Stimulated activated CD8-positive, alpha-beta memory T cell treated with anti-CD3 and anti-CD28 coated beads, Interleukin-12 subunit alpha, Interleukin-12 subunit beta, amount 100 ng/mL, for 1 hour (primary cell): Measurements from ENCODE around the gene ATXN1.

Source experiments
- DNase-seq: peaks from one replicate; pipeline ENCODE4 v3.0.0-alpha.2; 2020; ENCODE audit warnings: low read depth

ATXN1 gene

DNA sequence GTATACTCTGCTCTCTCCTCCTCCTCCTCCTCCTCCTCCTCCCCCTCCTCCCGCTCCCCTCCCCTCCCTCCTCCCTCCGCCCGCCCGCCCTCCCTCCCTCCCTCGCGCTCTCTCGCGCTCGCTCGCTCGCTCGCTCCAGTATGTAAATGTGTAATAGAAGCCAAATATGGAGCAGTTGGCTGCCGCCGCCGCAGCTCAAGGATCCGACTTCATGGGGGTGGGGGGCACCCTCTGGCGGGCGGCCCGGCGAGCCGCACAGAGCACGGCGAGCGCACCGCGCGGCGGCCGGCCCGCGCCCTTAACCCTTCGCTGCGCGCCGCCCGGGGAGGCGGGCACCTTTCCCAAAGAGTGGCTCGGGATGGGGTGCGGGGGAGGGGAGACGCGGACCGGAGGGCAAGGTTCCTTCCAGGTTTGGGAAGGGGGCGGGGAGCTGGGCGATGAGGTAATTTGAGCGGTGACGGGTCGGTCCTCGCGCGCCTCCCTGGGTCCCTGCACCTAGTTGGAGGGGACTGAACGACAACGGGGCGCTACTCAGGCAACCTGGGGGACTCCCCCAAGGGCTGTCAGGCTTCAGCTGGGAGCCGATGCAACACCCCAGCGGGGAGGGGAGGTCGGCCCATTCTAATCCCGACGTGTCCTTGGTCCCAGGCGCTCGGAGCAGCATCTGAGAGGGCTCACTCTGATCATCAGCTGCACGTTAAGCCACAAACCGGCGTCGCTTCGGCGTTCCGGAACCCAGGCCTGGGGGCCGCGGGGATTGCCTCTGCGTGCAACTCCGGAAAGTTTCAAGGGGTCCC lies 409 bp upstream of the ATXN1 start:
- DNase-seq, result peak; percentile 75

DNA sequence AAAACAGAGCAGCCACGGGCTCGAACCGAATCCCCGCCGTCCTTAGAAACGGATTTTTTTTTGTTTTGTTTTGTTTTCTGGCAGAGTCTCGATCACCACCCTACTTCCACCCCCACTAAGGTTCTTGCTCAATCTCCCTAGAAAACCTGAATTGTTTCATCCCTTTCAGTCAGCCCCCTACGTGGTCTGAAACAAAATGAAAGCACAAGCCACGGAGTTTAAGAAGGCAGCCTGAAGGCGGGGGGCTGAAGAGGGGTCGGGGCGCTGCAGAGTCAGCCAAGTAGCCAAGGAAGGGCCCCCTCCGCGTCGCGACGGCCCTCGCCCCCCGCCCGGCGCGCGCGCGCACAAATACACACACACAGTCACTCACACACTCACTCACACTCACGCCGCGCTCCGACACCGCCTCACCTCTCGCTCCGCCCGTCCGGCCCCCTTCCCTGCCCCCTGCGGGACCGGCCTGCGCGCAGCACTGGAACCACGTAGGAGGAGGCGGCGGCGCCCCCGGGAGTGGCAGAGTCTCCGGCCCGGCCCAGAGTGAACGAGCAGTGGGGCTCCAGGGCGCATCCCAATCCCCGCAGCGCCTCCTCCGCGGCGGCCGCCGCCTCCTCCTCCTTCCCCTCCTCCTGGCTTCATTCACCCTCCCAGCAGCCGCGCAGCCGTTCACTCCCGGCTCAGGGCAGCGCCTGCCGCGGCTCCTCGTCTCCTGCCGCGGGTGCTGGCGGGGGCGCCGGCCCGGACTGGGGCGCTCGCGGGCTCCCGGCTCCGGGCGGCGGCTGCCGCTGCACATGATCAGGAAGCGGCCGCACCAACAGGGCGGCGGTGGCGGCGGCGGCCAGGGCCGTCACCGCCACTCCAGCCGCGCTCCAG lies 1.4 kb downstream of the ATXN1 start:
- DNase-seq, result peak; percentile 53

DNA sequence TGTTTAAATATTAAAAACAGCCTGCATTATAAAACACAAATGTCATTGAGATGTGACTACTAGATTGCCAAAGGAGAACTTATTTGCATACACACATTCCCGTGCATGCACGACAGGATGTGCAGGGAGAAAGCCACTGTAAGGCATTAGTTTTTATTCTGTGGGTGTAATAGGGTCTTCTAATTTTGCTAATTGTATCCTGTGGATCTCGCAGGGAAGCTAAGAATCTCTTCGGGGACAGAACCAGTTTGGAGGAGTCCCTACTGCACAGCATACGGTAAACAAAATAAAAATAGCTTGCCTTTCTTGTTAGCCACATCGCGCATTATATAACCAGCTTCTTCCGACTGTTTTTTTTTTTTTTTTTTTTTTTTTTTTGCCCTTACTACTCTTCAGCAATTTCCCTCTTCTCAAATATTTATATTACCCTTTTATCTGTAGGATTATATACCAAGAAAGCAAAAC lies 2.0 kb downstream of the ATXN1 start:
- DNase-seq, result no peak

DNA sequence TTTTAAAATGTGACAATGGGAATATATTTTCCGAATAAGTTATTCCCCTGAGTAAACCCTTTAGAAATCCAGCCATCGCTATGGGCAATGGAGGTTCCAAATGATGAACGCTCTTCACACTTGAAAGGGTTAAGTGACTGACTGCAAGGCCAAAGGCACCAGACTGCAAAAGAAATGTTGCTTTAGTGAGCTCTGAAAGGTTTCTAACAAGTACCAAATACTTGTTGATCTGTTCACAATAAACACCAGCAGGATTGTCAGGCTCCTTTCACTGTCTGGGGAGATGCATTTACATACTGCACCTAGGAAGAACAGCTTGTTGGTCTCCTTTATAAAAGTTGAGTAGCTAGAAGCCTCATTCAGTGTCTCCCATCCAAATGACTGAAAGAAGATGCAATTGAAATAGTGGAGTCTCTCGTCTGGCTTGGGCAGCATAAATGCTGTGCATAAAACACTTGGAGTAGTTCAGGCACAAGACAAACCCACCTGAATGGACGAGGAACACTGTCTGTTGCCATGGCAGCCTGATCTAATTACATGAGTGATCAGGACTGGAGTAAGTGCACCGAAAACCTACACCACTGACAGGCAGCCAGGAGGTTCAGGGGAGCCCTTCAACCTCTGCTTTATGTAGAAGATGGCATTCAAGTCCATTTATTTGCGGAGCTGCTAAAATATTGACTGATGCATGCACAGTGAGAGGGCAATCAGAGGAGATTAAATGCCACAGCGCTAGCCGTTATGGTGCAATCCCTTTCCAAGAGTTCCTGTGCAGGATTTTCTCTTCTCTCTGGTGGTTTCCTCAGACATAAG lies 2.9 kb downstream of the ATXN1 start:
- no peak for DNase-seq

DNA sequence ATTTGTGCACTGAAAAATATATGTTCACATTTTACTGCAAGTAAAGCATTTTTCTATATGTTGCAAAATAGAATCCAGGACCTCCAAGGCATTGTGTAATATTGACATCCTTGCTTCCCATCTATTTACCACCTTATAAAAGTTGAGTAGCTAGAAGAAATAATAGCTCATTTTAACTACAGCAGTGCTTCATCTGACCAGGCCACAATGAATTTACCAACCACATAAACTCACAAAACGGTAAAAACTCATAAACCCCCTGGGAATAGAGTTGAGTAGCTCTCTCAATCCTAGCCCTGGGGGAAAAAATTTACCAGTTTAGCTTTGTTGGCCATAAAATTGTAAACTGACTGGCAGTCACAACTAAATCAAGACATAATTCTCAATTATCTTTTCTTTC lies 3.9 kb downstream of the ATXN1 start:
- DNase-seq, result no peak

DNA sequence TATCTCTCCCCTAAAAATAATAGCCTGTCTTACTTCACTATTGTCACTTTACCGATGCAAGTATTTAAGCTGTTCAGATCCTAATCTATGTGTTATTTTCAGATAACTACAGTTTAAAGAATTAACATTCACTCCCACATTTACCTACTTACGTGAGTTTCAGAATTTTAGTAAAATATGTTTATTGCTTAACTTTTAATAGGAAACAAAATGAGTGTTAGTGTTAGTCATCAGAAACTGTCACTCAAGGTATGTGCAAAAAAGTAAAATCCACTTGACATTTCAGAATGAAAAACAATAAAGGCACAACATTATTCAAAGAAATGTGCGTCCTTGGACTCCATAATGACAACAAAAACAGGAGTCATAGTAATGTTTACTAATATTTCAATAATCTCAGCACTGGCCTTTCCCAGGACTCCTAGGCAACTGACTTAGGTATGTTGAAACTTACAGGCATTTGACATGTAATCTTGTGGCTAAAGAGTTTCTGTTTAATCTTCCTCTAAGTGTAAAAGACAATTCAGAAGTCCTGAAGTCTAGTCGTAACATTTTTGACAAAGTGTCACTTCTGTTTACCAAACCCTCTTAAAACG lies 4.5 kb downstream of the ATXN1 start:
- no peak for DNase-seq

DNA sequence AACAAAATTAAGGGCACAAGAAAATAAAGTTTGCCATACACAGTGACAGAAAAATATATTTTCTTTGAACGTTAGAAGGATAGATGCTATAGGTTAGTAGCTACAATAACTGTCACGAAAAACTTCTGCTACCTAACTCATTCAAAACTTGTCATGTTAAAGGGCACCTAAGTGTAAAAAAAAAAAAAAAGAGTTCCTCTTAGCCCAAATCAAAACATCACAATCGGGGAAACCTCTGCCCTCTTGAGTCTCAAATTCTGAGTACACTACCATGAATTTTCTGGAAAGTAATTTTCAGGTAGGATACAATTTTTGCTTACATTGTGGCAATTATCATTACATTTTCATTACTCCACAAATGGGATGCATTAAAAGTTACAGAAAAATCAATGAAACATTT lies 5.7 kb downstream of the ATXN1 start:
- DNase-seq, result no peak

DNA sequence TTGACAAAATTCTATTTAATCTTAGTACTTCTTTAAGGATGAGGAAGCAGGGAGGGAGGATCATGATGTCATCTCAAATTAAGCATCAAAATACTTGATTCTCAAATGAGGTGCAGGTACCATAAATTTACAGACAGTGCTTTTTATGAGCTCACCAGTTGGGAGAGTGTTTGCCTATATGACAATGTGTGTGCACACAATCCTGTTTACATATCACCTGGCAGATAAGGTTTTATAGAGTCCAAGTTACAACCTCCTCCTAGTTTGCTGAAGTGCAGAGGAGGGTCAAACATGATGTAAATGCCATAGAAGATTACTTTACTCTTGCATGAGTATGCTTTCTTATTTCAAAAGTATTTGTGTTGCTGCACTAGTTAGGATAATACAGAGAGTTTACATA lies 6.4 kb downstream of the ATXN1 start:
- DNase-seq, result no peak

DNA sequence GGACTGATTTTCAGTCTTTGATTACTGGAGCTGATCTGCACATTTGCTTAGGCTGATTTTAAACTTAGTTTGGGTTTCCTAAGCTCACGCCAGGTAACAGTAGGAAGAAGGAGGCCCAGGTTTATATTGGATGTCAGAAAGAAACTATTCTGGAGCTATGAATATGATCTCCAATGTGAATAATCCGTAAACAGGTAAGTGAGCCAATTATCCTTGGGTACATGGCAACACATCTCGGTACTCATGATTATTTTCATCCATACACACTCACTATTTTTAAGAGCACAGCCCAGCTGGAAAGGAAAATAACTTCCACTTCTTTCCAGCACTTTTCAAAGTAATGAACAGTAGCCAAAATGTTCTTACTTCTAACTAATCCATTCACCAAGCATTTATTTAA lies 7.0 kb downstream of the ATXN1 start:
- DNase-seq, result no peak

DNA sequence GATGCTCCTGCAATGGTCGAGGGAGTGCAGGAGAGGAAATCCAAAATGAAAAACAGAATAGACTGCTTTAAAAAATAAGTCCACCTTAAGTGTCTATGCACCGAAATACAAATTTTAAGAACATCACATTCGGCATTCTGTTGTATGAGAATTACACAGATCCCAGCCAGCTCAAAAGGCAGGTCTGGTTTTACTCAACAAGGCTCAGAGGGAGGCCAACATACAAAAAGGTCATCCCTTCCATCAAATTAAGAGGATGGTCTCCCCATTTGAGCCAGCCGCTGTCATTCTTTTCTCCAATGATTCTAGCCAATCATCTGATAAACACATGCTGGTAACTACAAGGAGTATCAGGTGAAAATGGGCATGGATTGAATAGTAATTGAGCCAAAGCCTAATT lies 7.9 kb downstream of the ATXN1 start:
- no peak for DNase-seq

DNA sequence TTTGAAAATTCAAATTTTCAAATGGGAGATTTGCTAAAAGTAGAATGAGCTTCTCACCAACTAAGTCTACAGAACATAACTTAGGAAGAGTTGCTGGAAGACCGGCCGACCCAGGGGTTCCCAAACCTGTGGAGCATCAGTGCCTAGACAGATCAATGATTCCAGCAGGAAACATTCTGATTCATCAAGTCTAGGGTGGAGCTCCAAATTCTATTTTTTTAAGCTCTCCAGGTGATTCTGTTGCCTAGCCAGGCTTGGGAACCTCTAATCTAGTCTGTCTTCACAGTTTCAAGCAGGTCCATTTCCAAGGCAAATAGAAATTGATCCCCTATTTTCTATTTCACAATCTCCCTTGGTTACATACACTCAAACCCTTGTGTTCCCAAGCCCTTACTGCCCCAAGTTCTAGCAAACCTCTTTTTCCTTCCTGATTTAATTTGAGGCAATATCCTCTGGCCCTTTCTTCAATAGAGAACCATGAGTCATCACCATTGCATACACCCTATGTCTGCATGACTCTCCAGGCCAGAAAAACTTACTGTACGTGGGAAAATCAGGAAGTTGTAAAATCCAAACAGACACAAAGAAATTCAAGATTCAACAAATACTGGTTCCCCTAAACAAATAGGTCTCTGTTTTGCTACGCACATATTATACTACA lies 8.9 kb downstream of the ATXN1 start:
- no peak for DNase-seq

DNA sequence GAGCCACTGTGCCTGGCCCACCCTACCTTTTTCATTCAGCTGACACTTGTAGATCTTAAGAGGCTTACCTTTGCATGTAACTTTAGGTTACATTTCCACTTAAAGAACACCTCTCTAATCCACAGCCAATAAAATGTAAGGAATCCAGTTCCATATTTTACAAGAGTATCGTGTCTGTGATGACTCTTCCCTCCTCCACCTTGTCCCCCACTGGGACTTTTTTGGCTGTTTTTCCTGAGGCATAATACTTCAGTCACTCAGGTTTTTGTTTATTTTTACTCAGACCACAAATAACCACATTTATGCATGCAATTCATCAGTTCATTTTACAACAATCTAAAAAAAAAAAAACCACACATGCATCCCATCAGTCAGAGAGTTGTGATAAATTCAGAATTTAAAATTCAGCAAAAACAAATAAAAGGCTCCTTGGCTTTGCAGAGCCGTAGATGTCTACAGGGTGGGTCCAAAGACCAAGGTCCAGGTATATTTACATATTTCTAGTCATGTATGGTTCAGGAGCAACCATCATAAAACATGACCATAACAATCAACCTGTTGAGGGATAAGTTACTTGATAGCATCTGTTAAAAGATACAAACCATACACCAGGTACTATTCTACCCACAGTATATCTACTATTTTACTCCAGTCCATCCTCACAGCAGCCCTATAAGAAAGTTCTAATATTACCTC lies 9.9 kb downstream of the ATXN1 start:
- DNase-seq, result no peak

DNA sequence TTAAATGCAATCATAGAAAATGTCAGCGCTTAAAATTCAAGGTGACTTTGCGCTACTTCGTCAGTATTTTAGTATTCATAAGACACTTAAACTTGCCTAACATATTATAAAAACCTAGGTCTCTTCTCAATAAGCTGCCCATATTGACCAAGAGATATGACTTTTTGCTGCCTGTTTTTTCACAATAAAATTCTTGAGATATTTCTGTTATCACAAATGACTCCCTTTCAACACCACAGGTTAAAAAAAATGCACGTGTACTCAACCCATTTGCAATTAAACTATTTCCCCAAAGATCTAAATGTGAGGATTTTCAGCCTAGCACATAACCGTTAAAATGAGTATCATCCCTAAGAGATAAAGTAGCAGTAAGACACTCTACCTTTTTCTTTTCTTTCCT lies 10.7 kb downstream of the ATXN1 start:
- no peak for DNase-seq

DNA sequence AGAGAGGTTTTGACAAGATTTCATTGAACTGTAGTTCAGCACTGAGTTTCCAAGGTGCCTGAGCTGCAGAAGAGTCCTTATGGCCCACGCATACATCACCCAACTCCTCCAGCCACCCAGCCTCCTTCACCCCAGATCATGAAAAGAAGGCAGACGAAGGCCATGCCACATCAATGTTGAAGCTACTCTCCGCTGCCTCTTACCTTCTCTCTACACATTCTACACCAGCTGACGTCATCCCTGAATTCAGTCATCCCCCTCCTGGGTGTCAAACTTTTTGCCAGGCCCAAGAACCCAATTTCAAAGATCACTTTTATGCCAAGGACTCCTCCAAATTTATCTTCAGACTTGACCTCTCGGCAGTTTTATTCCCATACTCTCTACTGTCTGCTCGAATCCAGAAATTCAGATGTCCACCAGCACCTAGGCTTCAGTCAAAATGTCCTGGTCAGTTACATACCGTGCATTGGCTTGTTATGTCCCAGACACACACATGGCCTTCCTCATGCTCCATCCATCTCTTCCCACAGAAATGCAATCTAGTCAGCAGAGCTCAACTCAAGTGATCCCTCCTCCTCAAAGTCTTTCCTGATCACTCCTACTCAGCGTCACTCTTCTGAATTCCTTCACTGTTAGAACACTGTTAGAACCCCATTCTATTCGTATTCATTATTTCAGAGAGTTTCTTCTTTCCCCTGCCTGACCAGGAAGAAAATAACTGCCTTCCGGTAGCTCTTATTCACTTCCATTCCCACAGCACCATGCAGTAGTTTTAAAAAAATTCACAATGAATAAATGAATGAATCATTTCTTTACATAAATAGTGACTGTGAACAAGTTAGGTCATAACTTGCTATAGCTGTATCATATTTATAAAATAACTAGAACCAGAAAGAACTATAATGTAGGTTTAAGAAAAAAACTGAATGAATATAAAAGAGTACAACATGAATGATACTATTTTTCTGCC lies 11.5 kb downstream of the ATXN1 start:
- DNase-seq, result no peak

DNA sequence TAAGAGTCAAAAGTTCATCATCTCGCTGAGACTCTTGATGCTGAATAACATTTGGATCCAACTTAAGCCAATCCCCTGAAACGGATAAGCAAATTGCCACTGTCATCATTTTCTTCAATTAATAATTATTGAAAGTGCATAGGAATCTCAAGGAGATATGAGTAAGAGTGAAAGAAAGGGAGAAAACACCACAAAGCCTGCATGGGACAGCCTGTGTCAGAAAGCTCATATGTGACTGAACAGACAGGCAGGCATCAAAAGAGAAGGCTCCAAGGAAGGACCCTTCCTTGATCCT lies 13.3 kb downstream of the ATXN1 start:
- DNase-seq, result no peak

DNA sequence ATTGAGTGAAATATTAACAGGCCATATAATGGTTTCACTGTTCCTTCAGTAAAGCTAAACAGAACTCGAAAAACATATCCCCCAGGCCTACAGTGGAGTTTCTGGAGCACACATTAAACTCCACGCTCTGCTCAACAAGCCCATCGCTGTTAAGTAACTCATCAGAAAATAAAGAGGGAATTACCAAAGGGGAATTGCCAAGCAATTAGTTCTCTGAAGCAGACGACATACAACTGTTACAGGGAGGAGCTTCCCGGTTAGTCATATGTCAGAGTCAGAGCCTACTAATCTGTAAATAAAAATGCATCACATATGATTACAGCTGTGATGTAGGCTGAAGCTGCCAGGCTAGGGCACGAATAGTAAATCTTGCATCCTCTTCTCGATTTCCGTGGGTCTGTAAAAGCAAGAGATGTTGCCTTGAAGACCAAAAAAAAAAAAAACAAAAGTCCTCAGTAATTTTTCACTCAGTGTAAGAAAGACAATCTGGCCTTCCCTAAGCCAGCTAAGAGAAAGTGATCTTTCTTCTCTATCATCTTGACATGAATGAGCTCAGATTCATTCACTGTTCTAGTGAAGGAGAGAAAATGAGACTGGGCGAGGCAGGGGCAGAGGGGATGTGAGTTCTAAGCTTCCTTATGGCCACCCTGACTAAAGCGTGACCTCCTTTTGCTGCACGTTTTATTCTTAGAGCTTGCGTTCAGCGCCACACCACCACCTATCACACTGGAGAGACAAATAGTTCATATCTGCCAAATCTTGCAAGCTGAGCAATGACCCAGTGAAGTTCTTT lies 13.8 kb downstream of the ATXN1 start:
- DNase-seq, result no peak

DNA sequence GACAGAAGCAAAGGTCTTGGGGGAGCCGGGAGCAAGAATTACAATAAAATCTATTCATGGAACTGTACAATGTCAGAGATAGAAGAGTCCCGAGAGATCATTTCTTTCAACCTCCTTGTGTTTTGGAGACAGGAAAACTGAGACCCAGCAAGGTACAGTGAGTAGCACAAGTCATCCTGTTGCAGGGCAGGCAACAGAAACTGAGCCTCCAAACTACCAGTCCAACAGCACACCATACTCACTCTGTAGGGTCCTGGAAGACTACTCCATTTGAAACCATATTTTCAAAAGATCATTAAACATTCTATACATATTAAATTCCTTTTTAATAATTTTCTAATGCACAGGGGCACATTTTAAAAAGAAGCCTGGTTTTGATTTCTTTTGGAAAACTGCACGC lies 14.4 kb downstream of the ATXN1 start:
- DNase-seq, result no peak

DNA sequence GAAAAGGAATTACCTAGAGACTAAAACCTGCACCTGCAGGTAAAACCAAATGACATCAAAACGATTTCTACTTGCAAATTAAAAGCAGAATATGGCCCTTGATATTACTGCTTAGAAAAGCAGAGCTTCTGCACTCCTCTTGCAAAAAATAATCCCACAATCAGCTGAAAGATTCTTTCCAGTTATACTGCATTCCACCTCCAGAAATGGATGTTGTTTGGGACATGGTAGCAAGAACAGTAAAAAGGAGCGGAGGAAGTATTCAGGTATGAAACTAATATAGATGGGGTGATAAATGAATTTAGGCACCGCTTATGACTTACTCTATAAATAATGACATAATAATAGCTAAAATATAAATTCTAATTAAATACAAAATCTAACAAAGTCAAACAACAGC lies 14.9 kb downstream of the ATXN1 start:
- DNase-seq, result no peak

DNA sequence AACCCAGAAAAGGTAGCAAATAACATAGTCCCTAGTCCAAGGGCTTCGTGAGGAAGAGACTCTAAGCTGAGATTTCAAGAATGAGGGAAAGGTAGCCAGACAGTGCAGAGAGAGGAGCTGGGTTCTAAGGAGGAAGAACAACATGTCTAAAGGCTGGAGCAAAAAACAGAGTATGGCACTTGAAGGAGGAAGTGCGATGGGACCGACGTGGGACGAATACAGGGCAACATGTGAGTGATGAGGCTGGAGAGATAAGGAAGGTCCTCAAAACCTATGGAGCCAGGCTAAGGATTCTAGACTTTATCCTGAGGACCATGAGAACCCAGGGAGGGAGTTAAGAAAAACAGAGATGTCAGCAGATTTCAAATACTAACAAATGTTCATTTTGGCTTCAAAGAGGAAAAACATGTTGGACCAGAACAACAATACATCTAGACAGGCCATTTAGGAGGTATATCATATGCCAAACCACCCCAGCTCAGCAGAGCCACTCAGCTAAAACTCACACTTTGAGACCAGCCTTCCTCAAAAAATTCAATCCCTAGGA lies 17.5 kb downstream of the ATXN1 start:
- no peak for DNase-seq
